Activated CD8-positive, alpha-beta memory T cell treated with anti-CD3 and anti-CD28 coated beads for 4 hours (primary cell): ENCODE results near the gene LMOD2.
"Not testable (repeated sequence)": the region's sequence is repeated elsewhere in the genome, so short reads cannot be mapped to it uniquely, and the experiment has no call there.

Experiments
- DNase-seq, 2 donors: peaks; one replicate each; pipeline ENCODE4 v3.0.0-alpha.2; 2020; ENCODE audit warnings: low read depth in 2 of 2

LMOD2 gene, protein sequence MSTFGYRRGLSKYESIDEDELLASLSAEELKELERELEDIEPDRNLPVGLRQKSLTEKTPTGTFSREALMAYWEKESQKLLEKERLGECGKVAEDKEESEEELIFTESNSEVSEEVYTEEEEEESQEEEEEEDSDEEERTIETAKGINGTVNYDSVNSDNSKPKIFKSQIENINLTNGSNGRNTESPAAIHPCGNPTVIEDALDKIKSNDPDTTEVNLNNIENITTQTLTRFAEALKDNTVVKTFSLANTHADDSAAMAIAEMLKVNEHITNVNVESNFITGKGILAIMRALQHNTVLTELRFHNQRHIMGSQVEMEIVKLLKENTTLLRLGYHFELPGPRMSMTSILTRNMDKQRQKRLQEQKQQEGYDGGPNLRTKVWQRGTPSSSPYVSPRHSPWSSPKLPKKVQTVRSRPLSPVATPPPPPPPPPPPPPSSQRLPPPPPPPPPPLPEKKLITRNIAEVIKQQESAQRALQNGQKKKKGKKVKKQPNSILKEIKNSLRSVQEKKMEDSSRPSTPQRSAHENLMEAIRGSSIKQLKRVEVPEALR

DNA sequence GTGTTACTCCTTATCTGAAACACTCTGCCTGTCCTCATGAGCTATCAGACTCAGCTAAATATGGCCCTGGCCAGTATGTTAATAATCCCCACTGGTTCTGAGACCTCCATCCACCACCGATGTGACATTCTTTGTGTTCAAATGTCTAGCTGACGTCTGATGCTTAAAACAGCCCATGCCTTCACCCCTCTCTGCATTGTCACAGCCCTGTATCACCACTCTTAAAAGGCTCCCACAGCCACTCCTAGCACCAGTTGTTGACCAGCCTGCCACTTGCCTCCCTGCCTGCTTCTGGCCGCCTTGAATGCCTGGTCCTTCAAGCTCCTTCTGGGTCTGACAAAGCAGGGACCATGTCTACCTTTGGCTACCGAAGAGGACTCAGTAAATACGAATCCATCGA lies at the start of gene LMOD2:
LMOD2 (plus strand) TSS at position 253 of the 400 bp plus-strand sequence; CDS start at position 351, 98 bp downstream.
- no peak for DNase-seq

DNA sequence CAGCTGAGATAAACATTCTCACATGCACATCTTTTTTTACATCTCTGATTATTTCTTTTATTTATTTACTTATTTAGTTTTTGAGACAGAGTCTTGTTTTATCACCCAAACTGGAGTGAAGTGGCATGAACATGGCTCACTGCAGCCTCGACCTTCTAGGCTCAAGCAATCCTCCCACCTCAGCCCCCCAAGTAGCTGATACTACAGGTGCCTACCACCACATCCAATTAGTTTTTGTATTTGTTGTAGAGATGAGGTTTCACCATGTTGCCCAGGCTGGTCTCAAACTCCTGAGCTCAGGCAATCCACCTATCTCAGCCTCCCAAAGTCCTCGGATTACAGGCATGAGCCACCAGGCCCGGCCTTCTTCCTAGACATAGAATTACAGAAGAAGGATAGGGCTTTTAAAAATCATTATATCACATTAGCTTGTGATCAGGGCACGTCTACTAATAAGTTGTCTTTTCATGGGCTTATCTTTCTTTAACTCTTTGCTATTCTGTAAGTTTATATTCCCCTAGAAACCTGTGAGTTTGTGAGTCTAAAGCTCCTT lies 48.2 kb upstream of the LMOD2 start:
- no peak for DNase-seq

DNA sequence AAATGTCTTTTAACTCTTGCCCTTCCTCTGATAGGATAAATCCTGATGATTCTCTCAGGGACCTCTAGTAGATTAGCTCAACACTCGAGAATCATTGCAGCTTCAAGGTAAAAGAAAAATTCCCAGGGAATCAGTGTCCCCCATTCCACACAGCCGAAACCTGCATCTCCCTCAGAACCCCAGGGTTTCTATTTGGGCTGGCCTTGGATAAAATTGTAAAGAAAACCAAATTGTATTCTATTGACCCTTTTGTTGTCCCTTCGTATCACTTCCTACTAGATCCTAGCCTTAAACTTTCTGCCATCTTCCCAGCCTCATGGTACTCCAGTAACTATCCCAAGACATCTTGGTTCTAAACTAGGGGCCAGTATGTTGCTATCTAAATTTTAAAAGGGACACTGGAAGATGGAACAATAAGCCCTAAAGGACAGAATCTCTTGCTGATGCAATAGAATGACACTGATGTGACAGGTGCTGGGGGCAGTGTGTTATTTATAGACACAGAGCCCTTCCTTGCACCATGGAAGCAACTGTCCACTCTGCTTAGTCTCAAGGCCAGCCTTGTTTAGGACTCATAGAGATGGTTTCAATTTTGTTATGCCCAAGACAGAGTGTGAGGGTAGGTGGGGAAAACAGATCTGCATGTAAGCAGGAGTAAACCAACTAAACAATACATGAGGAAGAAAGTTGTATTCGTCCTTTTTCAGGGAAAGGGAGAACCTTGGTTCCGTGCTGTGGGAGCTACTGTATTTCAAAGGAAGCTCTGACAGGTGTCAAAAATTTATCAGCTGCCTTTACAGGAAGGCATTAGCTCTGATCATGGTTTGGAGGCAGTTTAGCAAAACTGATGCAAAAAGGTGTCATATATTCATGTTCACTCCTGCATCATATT lies 46.4 kb upstream of the LMOD2 start:
- no peak for DNase-seq

DNA sequence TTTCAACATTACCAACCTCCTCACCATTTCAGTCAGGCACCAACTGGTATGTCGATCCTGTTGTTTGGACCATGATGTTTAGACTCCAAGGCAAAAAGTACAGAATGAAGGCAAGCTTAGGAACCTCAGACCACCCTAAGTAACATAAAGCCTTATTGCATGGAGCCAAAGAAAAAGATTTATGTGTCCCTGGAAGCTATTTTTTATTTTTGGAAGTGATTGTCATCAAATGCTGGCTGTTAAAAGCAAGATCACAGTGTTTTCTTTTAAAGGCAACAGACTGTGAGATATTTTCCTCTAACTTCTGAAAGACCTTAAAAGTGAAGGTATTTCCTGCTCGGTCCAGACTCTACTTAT lies 45.8 kb upstream of the LMOD2 start:
- DNase-seq, result no peak

DNA sequence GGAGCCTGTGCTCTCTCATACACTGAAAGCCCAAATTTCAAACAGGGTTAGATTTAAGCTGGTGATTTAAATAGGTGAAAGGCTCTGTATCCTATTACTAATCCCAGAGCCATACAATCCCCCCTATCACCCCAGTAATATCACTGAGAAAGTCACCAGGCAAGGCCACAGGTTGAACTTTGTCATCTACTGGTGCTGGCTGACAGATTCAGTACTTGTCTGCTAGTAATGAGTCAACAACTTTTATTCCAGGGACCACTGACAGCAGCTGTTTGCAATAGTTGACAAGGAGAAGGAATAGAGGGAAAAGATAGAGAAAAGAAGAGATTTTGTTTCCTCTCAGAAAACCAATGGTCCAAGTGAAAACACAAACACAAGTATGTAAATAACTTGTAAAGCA lies 43.6 kb upstream of the LMOD2 start:
- DNase-seq, result no peak

DNA sequence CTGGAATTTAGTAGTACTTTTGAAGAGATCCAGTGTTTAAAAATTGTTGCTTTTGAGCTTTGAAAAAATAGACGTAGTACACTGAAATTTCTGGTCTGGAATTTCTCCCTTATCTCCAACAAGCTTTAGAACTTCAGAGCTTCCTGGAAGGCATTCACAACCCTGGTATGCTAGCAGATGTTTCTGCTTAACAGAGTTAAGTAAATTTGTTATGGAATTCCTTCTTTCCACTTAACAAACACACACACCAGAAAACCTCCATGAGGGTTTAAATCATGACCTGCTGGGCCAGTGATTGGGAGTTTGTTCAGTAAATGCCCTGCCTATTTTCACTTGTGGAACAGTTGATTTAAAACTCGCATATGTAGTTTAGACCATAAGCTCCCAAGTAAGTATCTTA lies 40.3 kb upstream of the LMOD2 start:
- DNase-seq, result no peak

DNA sequence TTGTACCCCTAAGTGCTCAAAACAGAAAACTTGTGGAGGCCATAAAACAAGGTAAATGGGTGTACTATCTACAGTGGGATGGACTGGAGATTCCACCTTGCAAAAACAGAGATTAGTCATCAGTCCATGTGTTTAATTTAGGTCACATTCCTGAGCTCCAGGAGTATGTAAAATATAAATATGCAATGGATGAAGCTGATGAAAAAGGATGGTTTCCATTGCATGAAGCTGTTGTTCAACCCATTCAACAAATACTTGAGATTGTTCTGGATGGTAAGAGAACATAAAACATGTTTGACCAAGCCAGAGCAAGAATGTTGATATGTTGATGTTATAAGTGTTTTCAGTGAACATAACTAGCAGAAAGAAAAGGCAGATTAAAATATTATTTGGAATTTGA lies 39.4 kb upstream of the LMOD2 start:
- no peak for DNase-seq

DNA sequence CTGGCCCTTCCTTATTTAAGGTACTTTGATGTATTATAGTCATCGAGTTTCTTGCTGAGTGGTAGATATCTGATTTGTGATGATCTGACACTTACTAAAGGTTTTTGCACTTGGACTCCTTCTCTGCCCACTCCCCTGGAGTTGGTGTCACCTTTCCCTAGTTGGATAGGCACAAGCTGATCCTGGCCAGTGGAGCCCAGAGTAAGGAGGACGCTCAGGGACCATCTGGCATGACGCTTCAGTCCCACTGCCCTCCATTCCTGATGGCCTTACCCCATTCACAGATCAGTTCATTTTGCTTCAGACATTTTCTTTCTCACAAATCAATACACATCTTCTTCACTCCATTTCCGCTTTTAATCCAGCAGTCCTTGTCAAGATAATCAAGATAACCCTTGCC lies 34.0 kb upstream of the LMOD2 start:
- DNase-seq, result no peak

DNA sequence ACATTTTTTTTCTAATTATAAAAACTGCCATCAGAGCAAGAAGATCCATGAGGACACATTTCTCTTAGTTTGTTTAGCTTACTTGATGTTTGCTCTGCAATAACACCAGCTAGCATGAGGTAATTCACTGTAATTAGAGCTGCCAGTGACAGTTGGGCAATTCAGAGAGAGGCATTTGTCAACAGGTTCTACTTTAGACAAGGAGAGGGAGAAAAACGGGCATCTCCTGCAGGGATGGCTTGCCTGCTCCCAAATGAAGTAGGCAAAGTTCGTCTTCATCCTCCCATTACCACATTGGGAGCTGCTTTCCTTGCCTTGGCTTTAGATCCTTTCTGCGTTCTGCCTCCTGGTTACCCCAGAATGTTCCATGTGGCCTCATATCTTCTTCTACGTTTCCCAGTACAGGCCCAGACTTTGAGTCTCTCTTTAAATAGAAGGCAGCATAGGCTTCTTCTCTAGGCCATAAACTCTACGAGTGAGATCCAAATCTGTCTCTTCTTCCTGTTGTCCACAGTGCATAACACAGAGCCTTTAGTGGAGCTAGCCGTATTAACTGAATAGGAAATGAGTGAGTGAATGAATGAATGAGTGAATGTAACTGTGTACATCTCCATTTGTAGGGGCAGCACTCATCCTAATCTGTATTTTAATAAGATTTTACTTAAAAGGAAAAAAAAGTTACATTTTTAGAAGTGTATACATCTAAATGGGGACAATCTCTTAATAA lies 32.8 kb upstream of the LMOD2 start:
- no peak for DNase-seq

DNA sequence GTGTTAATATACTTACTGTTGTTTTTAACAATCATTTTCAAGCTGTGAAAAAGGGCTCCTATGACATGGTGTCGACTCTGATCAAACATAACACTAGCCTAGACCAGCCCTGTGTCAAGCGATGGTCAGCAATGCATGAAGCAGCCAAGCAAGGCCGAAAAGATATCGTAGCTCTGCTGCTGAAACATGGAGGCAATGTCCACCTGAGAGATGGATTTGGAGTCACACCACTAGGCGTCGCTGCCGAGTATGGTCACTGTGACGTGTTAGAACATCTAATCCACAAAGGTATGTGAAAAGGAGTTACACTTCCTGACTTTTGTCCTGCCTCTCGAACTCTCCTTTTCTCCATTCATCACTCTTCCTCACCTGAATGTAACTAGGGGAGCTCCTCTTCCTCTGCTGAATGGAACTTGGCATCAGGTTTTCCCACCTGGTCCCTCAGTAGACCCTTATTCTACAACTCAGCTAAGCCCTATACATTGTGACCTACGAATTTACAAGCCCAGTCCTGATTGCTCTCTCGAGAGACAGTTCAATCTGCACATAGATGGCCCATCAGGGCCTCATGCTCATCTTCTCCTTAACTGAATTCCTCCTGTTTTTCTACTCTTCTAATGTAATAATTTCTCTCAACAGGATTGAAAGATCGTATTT lies 31.0 kb upstream of the LMOD2 start:
- DNase-seq, result peak; percentile 5 to 29

DNA sequence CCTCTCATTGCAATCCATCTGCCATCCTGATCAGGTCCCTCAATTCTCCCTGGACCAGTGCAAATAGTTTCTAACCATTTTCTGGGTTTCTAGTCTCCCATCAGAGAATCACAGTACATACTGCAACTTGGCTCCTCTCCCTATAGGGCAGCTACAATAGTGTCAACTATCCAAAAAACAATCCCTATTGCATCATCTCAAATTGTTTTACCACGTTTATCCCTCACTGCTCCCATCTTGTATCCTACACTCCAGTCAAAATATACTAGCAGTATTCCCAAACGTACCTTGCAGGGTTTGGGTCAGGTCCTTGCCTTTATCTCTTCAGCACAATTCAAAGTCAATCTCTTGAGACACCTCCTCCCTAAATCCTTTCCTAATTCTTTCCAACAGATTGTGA lies 30.4 kb upstream of the LMOD2 start:
- no peak for DNase-seq

DNA sequence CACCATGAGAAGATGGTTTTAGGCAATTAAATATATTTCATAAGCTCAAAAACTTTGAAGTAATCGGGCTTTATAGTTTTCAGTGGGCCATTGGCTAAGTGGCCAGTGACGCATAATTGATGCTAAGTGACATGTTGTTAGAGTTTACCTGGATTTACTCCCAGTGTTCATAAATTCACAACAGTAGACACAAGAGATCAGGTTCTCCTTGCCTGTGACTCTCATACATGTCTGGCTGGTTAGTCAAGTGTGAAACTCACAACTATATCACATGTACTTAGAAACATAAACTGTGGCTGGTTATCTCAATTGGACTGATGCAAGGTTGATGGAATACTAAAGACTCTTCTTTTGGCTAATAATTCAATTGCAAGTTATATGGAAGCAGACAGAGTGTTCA lies 27.8 kb upstream of the LMOD2 start:
- no peak for DNase-seq

DNA sequence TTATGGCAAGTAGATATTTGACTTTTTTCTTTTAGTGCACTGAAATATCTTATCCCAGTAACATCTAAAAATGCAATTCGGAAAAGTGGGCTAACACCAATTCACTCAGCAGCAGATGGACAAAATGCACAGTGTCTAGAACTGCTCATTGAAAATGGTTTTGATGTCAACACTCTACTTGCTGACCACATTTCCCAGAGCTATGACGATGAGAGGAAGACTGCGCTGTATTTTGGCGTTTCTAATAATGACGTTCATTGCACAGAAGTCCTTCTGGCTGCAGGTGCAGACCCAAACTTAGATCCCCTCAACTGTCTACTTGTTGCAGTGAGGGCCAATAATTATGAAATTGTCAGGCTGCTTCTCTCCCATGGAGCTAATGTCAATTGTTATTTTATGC lies 26.8 kb upstream of the LMOD2 start:
- no peak for DNase-seq

DNA sequence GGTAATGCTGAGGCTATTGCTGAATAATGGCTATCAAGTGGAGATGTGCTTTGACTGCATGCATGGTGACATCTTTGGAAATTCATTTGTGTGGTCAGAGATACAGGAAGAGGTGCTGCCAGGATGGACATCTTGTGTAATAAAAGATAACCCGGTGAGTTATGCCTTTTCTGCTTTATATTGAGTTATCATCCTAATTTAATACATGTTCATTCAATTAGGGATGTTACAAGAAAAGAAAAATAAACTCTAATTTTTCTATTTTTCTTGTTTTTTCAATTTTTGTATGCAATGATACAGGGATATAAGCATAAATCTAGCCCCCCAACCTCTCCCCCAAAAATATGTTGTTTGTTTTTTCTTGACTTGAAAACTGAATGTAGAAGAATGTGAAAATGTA lies 26.4 kb upstream of the LMOD2 start:
- no peak for DNase-seq

DNA sequence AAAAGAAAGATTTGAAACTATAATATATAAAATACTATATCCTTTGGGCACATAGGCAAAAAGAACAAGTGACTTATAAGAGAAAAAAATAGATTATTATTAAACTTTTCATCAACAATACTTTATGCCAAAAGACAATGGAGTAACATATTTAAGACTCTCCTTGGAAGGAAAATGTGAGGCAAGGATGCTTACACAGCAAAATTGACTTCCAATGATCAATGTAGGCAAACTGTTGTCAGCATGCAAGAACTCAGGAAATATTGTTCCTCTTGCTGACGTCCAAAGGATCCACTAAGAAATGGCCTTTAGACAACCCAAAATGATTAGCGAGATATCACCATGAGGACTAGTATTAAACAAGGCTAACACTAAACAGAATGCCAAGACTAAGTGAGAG lies 22.9 kb upstream of the LMOD2 start:
- DNase-seq, result no peak

DNA sequence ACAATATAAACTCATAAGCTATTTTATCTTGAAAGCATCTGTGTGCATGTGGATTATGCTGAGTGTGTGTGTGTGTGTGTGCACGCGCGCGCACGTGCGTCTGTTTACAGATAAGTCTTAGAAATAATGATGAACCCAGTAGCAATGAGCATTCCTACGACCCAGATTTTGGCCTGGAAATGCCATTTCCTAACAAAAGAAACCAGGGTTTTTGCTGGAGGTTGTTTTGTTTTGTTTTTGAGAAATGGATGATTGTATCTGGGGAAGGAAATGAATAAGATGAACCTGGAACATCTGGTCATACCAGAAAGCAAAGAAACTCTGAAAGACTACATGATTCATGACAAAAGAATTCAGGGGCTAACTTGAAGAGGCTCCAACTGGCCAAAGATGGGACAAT lies 22.1 kb upstream of the LMOD2 start:
- DNase-seq, result no peak

DNA sequence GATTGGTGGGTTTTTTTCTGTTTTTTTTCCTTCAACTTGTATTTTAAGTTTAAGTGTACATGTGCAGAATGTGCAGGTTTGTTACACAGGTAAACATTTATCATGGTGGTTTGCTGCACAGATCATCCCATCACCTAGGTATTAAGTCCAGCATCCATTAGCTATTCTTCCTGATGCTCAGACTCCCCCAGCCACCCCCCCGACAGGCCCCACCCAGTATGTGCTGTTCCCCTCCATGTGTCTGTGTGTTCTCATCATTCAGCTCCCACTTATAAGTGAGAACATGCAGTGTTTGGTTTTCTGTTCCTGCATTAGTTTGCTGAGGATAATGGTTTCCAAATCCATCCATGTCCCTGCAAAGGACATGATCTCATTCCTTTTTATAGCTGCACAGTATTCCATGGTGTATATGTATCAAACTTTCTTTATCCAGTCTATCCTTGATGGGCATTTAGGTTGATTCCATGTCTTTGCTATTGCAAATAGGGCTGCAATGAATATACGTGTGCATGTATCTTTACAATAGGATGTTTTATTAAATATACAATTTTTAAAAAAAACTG lies 21.6 kb upstream of the LMOD2 start:
- DNase-seq, result not testable (repeated sequence)

DNA sequence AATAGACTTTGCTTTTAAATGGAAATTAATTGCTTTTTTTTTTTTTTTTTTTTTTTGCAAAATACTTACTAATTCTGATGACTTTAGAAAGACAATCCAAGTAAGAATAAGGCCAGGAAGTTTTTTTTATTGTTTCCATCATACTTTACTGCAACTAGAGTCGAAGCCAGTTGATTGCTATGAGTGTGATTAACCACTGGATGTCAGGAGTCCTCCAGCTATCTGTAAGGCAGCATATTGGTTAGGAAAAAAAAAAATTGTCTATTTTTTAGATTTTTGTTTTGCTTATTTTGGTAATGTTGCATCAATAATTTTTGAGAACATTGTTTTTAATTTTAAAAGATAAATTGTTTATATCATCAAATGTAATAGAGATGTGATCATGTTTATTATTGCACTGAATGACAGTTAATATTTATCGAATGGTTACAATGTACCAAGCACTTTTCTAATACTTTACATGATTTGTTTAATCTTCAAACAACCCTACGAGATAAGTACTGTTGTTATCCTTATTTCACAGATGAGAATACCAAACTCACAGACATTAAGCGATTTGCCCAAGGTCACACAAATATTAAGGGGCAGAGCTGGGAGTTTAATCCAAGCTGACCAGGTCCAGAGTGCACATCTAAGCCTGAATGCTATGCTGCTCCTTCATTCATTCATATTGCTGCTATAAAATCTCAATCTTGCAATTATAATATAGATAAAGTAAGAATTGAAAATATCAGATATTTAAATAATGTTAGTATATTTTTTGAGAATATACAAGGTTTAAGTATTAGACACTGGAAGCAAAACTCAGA lies 19.9 kb upstream of the LMOD2 start:
- no peak for DNase-seq

DNA sequence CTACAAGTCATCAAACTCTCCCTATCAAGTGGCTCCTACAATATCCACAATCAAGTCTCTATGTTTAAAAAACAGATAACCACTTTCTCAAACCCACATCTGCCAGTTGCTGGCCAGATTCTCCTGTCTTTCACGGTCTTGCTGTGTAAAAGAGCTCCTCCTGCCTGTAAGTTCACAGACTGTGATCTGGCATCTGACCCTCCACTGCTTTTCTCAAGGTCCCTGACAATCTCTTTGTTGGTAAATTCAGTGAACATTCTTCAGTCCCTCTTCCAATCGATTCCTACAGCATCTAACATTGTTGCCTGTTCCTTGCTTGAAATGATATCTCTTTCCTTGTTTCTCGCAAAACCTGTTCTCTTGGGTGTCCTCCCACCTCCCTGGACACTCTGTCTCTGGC lies 18.5 kb upstream of the LMOD2 start:
- DNase-seq, result no peak

DNA sequence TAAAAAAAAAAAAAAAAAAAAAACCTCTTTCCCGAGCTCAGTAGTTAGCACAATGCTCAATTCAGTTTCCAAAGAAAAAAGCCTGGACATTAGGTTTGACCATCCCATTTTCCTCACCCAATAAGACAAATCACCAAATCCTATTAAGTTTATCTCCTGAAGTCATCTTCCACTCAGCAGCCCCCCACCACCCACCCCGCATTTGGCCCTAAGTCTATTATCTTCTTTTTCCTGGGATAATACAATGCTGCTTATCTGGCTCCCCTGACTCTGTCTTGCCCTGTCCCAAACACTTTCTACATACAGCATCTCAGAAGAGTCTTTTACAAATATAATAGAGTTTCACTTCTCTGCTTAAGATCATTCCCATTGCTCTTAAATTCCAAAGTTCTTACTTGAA lies 17.8 kb upstream of the LMOD2 start:
- no peak for DNase-seq
